Testis (tissue), 3 donors: Measurements from ENCODE around the gene VANGL2. TPM values are rescaled to one million over a fixed set of nuclear protein-coding genes. Genes with fewer than 3 reads are reported as not detected.

Experiments used
- DNase-seq: peaks from one replicate; pipeline ENCODE4 v3.0.0-alpha.2; 2019
- H3K27ac ChIP-seq, 2 donors: fragments of 200-600 bp; sonication (generic); one replicate each; pipeline ENCODE4 v1.5.1; 2019
- H3K27me3 ChIP-seq: fragments of 200-600 bp; sonication (generic); one replicate; pipeline ENCODE4 v1.5.1; 2019
- H3K36me3 ChIP-seq: fragments of 200-600 bp; sonication (generic); one replicate; pipeline ENCODE4 v1.5.1; 2017; ENCODE audit warnings: low read depth; ENCODE audit errors: missing control alignments
- H3K4me1 ChIP-seq: fragments of 200-600 bp; sonication (generic); one replicate; pipeline ENCODE4 v1.5.1; 2019
- H3K4me3 ChIP-seq, 2 donors: fragments of 200-600 bp; sonication (generic); one replicate each; pipeline ENCODE4 v1.5.1; 2017 to 2019
- H3K9me3 ChIP-seq: fragments of 200-600 bp; sonication (generic); one replicate; pipeline ENCODE4 v1.5.1; 2017
- CTCF ChIP-seq, 3 experiments: fragments of 450-650 bp in 2 of 3; fragments of 200-600 bp in 1 of 3; sonication (generic) in 1 of 3; IDR thresholded peaks; one replicate each; pipeline ENCODE4 v1.5.1; 2016 to 2019; ENCODE audit warnings: antibody characterized with exemption in 3 of 3, mild to moderate bottlenecking in 2 of 3, moderate library complexity in 1 of 3
- POLR2A ChIP-seq: fragments of 450-650 bp; IDR thresholded peaks from one replicate; pipeline ENCODE4 v1.6.1; 2017; ENCODE audit warnings: antibody characterized with exemption, mild to moderate bottlenecking, moderate library complexity
- WGBS, 2 donors: methylation state at CpG; one replicate each; pipeline ENCODE4 v1.1.5; 2018; 5-methylcytosine and 5-hydroxymethylcytosine counted together
- intact Hi-C: fragments of 100-400 bp; cut with DNase I; formaldehyde crosslinking; loops from one replicate; pipeline ENCODE4 v1.15.1; 2023; ENCODE audit warnings: low total_unique reads
- polyA plus RNA-seq: library from polyadenylated mRNA; stranded (reverse); fragments of 350-450 nt; fragmentation: Illumina TruSeq; extraction: RNeasy Lipid Tissue Mini Kit (QIAGEN cat#74804); gene quantifications from one replicate; pipeline ENCODE4 v1.2.3, GENCODE V29; 2014; ENCODE audit warnings: low read depth, low replicate concordance; ENCODE audit not compliant: insufficient read depth
- total RNA-seq, 2 donors: library from RNA; depleted of rRNA; stranded (reverse); fragments of >200 nt; gene quantifications; one replicate each; pipeline ENCODE4 v1.2.3, GENCODE V29; 2016

Gene VANGL2
- total and polyA plus RNA-seq, 3 donors from 2014 or later = 3.6 to 5.9 (median 3.8) TPM

- H3K27ac ChIP-seq = no peak overlapping the region
- intact Hi-C loops = no loop called here
- H3K4me1 ChIP-seq = no peaks in the 10 kb centered on the region
- H3K9me3 ChIP-seq = no peaks in the 10 kb centered on the region
- DNase-seq = no peak
- WGBS, 2 donors = 73 to 79% methylated on average over 12 of the region's 12 CpGs
- H3K4me3 ChIP-seq = no peak overlapping the region
- no peak for TF ChIP-seq CTCF (IDR thresholded peaks at IDR 0.05)
- no peak for TF ChIP-seq POLR2A
- no peaks in the 10 kb centered on the region for H3K36me3 ChIP-seq
- no peaks in the 10 kb centered on the region for H3K27me3 ChIP-seq
Observed at GRCh38 chr1:160363951-160364735, 36.2 kb upstream of the VANGL2 start.

GRCh38 chr1:160365325-160365724, 35.0 kb upstream of the VANGL2 start:
- 100% methylated on average over 1 of the region's 1 CpG for WGBS, 2 donors
- DNase-seq = no peak
- Histone ChIP-seq H3K4me1 (no peaks in the 10 kb centered on the region), H3K4me3 (no peak overlapping the region), H3K36me3 (no peaks in the 10 kb centered on the region), H3K27me3 (no peaks in the 10 kb centered on the region), H3K9me3 (no peaks in the 10 kb centered on the region), H3K27ac (no peak overlapping the region)
- TF ChIP-seq POLR2A (no peak), CTCF (IDR thresholded peaks at IDR 0.05) (no peak)
- intact Hi-C loops = no loop called here

GRCh38 chr1:160366731-160367515, 33.4 kb upstream of the VANGL2 start, which contains the start of gene NHLH1:
TSS of gene NHLH1 (plus strand) at chr1:160367071. CDS start at chr1:160370732, 3,661 bp downstream.
- Histone ChIP-seq H3K36me3 (no peaks in the 10 kb centered on the region), H3K9me3 (no peaks in the 10 kb centered on the region), H3K27ac (no peak within 1 kb of the TSS), H3K27me3 (no peaks in the 10 kb centered on the region), H3K4me1 (no peaks in the 10 kb centered on the region), H3K4me3 (no peak within 1 kb of the TSS)
- WGBS, 2 donors = 70 to 79% methylated on average over 7 to 15 of the region's 15 CpGs
- DNase-seq = no peak
- TF ChIP-seq POLR2A (no peak), CTCF (IDR thresholded peaks at IDR 0.05) (no peak)
- intact Hi-C loops = no loop called here

- Histone ChIP-seq H3K27ac (no peak overlapping the region), H3K4me3 (no peak overlapping the region), H3K4me1 (no peaks in the 10 kb centered on the region), H3K27me3 (no peaks in the 10 kb centered on the region), H3K9me3 (no peaks in the 10 kb centered on the region), H3K36me3 (no peaks in the 10 kb centered on the region)
- intact Hi-C loops = no loop called here
- DNase-seq = no peak
- WGBS, 2 donors = 61 to 65% methylated on average over 4 of the region's 4 CpGs
- TF ChIP-seq CTCF (IDR thresholded peaks at IDR 0.05) (no peak), POLR2A (no peak)
Observed at GRCh38 chr1:160367516-160367900, 32.9 kb upstream of the VANGL2 start.
